PC-9 (cell line): Measurements from ENCODE around the gene SCRT2.

Source experiments
- EZH2 ChIP-seq: fragments of 200-600 bp; sonication (generic); IDR thresholded peaks from 2 replicates; pipeline ENCODE4 v1.8.0; 2017; ENCODE audit warnings: antibody characterized with exemption, low read depth
- TF ChIP-seq, protein P1 (sequence below): fragments of 200-600 bp; sonication (generic); conservative IDR thresholded peaks from 2 replicates; pipeline ENCODE4 v1.6.1; 2017; ENCODE audit warnings: mixed run types, antibody characterized with exemption, mild to moderate bottlenecking, moderate library complexity

GRCh38 chr20:719068-719467, 43.5 kb upstream of the SCRT2 start:
- TF ChIP-seq, protein P1, sequence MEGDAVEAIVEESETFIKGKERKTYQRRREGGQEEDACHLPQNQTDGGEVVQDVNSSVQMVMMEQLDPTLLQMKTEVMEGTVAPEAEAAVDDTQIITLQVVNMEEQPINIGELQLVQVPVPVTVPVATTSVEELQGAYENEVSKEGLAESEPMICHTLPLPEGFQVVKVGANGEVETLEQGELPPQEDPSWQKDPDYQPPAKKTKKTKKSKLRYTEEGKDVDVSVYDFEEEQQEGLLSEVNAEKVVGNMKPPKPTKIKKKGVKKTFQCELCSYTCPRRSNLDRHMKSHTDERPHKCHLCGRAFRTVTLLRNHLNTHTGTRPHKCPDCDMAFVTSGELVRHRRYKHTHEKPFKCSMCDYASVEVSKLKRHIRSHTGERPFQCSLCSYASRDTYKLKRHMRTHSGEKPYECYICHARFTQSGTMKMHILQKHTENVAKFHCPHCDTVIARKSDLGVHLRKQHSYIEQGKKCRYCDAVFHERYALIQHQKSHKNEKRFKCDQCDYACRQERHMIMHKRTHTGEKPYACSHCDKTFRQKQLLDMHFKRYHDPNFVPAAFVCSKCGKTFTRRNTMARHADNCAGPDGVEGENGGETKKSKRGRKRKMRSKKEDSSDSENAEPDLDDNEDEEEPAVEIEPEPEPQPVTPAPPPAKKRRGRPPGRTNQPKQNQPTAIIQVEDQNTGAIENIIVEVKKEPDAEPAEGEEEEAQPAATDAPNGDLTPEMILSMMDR: no peak
- TF ChIP-seq EZH2: no peak
